ENCODE measurements around the gene RHBDD2.

DNA sequence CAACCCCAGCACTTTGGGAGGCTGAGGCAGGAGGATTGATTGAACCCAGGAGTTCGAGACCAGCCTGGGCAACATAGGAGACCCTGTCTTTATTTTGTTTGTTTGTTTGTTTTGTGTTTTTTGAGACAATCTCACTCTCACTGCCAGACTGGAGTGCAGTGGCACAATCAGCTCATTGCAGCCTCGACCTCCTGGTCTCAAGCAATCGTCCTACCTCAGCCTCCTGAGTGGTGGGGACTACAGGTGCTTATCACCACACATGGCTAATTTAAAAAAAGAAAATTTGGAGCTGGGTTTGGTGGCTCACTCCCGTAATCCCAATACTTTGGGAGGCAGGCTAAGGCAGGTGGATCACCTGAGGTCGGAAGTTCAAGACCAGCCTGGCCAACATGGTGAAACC is 34.7 kb upstream of the RHBDD2 start:
- TF ChIP-seq EP300 (IDR thresholded peaks at IDR 0.05; ENCODE audit: borderline replicate concordance) (no peak), TCF12 (IDR thresholded peaks at IDR 0.05; ENCODE audit: low read depth) (no peak), NFIC (IDR thresholded peaks at IDR 0.05) (no peak), ZBTB7A (IDR thresholded peaks at IDR 0.05; ENCODE audit: low read depth) (no peak), TEAD4 (IDR thresholded peaks at IDR 0.05) (no peak), CEBPB (IDR thresholded peaks at IDR 0.05) (no peak), RAD21 (IDR thresholded peaks at IDR 0.05; ENCODE audit: low read depth) (no peak), FOXM1 (IDR thresholded peaks at IDR 0.05; ENCODE audit: borderline replicate concordance, low read depth) (no peak), EGR1 (IDR thresholded peaks at IDR 0.05) (no peak), YY1 (IDR thresholded peaks at IDR 0.05; ENCODE audit: low read depth) (no peak)
- TF ChIP-seq, protein P1, sequence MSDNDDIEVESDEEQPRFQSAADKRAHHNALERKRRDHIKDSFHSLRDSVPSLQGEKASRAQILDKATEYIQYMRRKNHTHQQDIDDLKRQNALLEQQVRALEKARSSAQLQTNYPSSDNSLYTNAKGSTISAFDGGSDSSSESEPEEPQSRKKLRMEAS (IDR thresholded peaks at IDR 0.05) = no peak
- TF ChIP-seq, protein P2, sequence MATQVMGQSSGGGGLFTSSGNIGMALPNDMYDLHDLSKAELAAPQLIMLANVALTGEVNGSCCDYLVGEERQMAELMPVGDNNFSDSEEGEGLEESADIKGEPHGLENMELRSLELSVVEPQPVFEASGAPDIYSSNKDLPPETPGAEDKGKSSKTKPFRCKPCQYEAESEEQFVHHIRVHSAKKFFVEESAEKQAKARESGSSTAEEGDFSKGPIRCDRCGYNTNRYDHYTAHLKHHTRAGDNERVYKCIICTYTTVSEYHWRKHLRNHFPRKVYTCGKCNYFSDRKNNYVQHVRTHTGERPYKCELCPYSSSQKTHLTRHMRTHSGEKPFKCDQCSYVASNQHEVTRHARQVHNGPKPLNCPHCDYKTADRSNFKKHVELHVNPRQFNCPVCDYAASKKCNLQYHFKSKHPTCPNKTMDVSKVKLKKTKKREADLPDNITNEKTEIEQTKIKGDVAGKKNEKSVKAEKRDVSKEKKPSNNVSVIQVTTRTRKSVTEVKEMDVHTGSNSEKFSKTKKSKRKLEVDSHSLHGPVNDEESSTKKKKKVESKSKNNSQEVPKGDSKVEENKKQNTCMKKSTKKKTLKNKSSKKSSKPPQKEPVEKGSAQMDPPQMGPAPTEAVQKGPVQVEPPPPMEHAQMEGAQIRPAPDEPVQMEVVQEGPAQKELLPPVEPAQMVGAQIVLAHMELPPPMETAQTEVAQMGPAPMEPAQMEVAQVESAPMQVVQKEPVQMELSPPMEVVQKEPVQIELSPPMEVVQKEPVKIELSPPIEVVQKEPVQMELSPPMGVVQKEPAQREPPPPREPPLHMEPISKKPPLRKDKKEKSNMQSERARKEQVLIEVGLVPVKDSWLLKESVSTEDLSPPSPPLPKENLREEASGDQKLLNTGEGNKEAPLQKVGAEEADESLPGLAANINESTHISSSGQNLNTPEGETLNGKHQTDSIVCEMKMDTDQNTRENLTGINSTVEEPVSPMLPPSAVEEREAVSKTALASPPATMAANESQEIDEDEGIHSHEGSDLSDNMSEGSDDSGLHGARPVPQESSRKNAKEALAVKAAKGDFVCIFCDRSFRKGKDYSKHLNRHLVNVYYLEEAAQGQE (IDR thresholded peaks at IDR 0.05; ENCODE audit: low read depth) = no peak
